Natural killer cell (primary cell): ENCODE data around the gene OR6A2. TPM values are rescaled to one million over a fixed set of nuclear protein-coding genes. Genes with fewer than 3 reads are reported as not detected.
A peak's percentile ranks its signal among the peaks of the same experiment; 100 is the strongest.

Experiments
- ATAC-seq, 3 donors: fragments of 150-1000 bp in 2 of 3; fragments of 200-7000 bp in 1 of 3; cut with Tn5 transposase; 1 replicate in 1 of 3; 2 replicates in 2 of 3; pipeline ENCODE4 v1.10.0; 2021; ENCODE audit warnings: mild to moderate bottlenecking in 2 of 3, moderate library complexity in 2 of 3
- DNase-seq, 2 donors: peaks; one replicate each; pipeline versions ENCODE4 v3.0.0 to v3.0.0-alpha.2; 2013 to 2021; ENCODE audit warnings: mixed read lengths in 1 of 2
- H3K27ac ChIP-seq: one replicate; pipeline ENCODE4 v1.5.1; 2013; ENCODE audit warnings: mild to moderate bottlenecking, low read length
- H3K27me3 ChIP-seq: one replicate; pipeline ENCODE4 v1.6.1; 2013; ENCODE audit warnings: low read length; ENCODE audit not compliant: control insufficient read depth, insufficient read depth
- H3K36me3 ChIP-seq: one replicate; pipeline ENCODE4 v1.6.1; 2013; ENCODE audit warnings: low read length; ENCODE audit not compliant: control insufficient read depth, insufficient read depth
- H3K4me1 ChIP-seq: one replicate; pipeline ENCODE4 v1.6.1; 2013; ENCODE audit warnings: low read length; ENCODE audit not compliant: control insufficient read depth, insufficient read depth
- H3K4me3 ChIP-seq: one replicate; pipeline ENCODE4 v1.5.1; 2013; ENCODE audit warnings: low read length
- H3K9me3 ChIP-seq: one replicate; pipeline ENCODE4 v1.6.1; 2013; ENCODE audit warnings: low read length; ENCODE audit not compliant: control insufficient read depth, insufficient read depth
- H3K27ac Mint-ChIP-seq, 2 donors: one replicate each; pipeline ENCODE4 v1.8.0; 2022; ENCODE audit warnings: mild to moderate bottlenecking in 2 of 2, mixed read lengths in 2 of 2, moderate library complexity in 1 of 2
- H3K27me3 Mint-ChIP-seq, 2 donors: one replicate each; pipeline ENCODE4 v1.8.0; 2022; ENCODE audit warnings: low read depth in 2 of 2, mixed read lengths in 2 of 2
- H3K36me3 Mint-ChIP-seq: one replicate; pipeline ENCODE4 v1.8.0; 2022; ENCODE audit warnings: mixed read lengths
- H3K4me1 Mint-ChIP-seq, 2 donors: one replicate each; pipeline ENCODE4 v1.8.0; 2022; ENCODE audit warnings: mixed read lengths in 2 of 2
- H3K4me3 Mint-ChIP-seq: one replicate; pipeline ENCODE4 v1.8.0; 2022; ENCODE audit warnings: mild to moderate bottlenecking, moderate library complexity, mixed read lengths
- H3K9me3 Mint-ChIP-seq, 2 donors: one replicate each; pipeline ENCODE4 v1.8.0; 2022; ENCODE audit warnings: mixed read lengths in 2 of 2
- CTCF ChIP-seq: fragments of 200-600 bp; IDR thresholded peaks from one replicate; pipeline ENCODE4 v1.8.0; 2022; ENCODE audit warnings: antibody characterized with exemption
- WGBS: methylation state at CpG from one replicate; pipeline ENCODE4 v1.1.7; 2013; ENCODE audit warnings: missing lambda C conversion rate; ENCODE audit not compliant: insufficient coverage; 5-methylcytosine and 5-hydroxymethylcytosine counted together
- intact Hi-C: fragments of 100-400 bp; cut with micrococcal nuclease; formaldehyde crosslinking; loops from one replicate; pipeline ENCODE4 v1.14.2; 2022
- total RNA-seq, 4 donors: library from RNA; stranded (reverse); fragments of 120-200 nt in 1 of 4; gene quantifications; one replicate each; pipeline versions ENCODE4 v1.2.3 to v1.2.4, GENCODE V29; 2013 to 2022

Gene OR6A2
- total RNA-seq, 3 donors from 2014 or later (not counting 1 experiment from before 2014, with no cell fraction given): not detected

GRCh38 chr11:6746086-6746618 lies 53.3 kb downstream of the OR6A2 start:
- Mint-ChIP-seq H3K4me3 (no peak overlapping the region), H3K9me3 (no peaks in the 10 kb centered on the region), H3K27me3 (no peaks in the 10 kb centered on the region), H3K36me3 (no peaks in the 10 kb centered on the region), H3K27ac (no peak overlapping the region), H3K4me1 (peaks cover 0 to under 1% of the 10 kb centered on the region in 2 donors)
- ATAC-seq: peak; percentile 87 to 91 (median 88)
- WGBS: 0% methylated on average over 5 of the region's 5 CpGs
- Histone ChIP-seq H3K36me3 (no peaks in the 10 kb centered on the region), H3K9me3 (no peaks in the 10 kb centered on the region), H3K27me3 (no peaks in the 10 kb centered on the region), H3K27ac (peak overlapping the region; percentile 91), H3K4me3 (peak overlapping the region; percentile 84), H3K4me1 (peaks cover 10% of the 10 kb centered on the region)
- no peak for TF ChIP-seq CTCF
- intact Hi-C loops: loop anchor here (10.0 kb wide), 1 partner anchor 141 kb away; the partner anchor contains the start of genes ILK and RRP8
- peak; percentile 38 to 78 for DNase-seq

- peaks cover 5 to 6% of the 10 kb centered on the region in 2 donors for H3K4me1 Mint-ChIP-seq
- DNase-seq (peak in 1 of 2 donors; percentile 51), ATAC-seq (peak; percentile 28 to 56 (median 54))
- no peaks in the 10 kb centered on the region for H3K36me3 Mint-ChIP-seq
- TF ChIP-seq CTCF: no peak
- no peaks in the 10 kb centered on the region for H3K27me3 Mint-ChIP-seq
- H3K27ac Mint-ChIP-seq: no peak overlapping the region
- WGBS: 10% methylated on average over 2 of the region's 2 CpGs
- H3K27ac ChIP-seq: peak overlapping the region; percentile 91
- H3K4me1 ChIP-seq: peaks cover 10% of the 10 kb centered on the region
- intact Hi-C loops: loop anchor here (1.0 to 10.0 kb wide), 2 partner anchors 12 to 141 kb away; partner anchors contain the start of genes ILK and RRP8
- H3K36me3 ChIP-seq: no peaks in the 10 kb centered on the region
- H3K27me3 ChIP-seq: no peaks in the 10 kb centered on the region
- no peak overlapping the region for H3K4me3 Mint-ChIP-seq
- H3K4me3 ChIP-seq: peak overlapping the region; percentile 84
- H3K9me3 Mint-ChIP-seq: no peaks in the 10 kb centered on the region
- H3K9me3 ChIP-seq: no peaks in the 10 kb centered on the region
Observed at GRCh38 chr11:6745465-6746015, 53.9 kb downstream of the OR6A2 start.

GRCh38 chr11:6745018-6745417 lies 54.5 kb downstream of the OR6A2 start:
- Histone ChIP-seq H3K4me1 (peaks cover 13% of the 10 kb centered on the region), H3K27me3 (no peaks in the 10 kb centered on the region), H3K27ac (peak overlapping the region; percentile 91), H3K4me3 (peak overlapping the region; percentile 84), H3K36me3 (peaks cover 1% of the 10 kb centered on the region), H3K9me3 (no peaks in the 10 kb centered on the region)
- Mint-ChIP-seq H3K4me3 (no peak overlapping the region), H3K27me3 (no peaks in the 10 kb centered on the region), H3K4me1 (peaks cover 6 to 7% of the 10 kb centered on the region in 2 donors), H3K36me3 (no peaks in the 10 kb centered on the region), H3K9me3 (no peaks in the 10 kb centered on the region), H3K27ac (no peak overlapping the region)
- WGBS: 52% methylated on average over 4 of the region's 4 CpGs
- ATAC-seq: no peak
- no peak for DNase-seq
- intact Hi-C loops: loop anchor here (1.0 to 10.0 kb wide), 2 partner anchors 12 to 140 kb away; partner anchors contain the start of genes ILK and RRP8
- no peak for TF ChIP-seq CTCF
